ENCODE data around the gene TCOF1.

The TCOF1 gene

DNA sequence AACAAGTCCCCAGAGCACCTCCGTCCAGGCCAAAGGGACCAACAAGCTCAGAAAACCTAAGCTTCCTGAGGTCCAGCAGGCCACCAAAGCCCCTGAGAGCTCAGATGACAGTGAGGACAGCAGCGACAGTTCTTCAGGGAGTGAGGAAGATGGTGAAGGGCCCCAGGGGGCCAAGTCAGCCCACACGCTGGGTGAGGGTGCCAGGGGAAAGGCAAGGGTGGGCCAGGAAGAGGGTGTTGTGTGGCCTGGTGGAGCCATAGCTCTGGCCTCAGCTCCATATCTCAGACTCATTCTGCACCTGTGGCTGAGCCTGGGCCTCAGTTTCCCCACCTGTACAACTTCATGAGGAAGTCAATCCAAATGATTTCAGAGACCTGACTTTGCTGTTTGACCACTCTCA, 34.5 kb downstream of the TCOF1 start:
- H3K14ac ChIP-seq (ENCODE audit: low read length) = no peak overlapping the region
- no peaks in the 10 kb centered on the region for H3K9me3 ChIP-seq (replicated peaks in 1 of 2; ENCODE audit: control insufficient read depth in 2 of 2, insufficient read depth in 1 of 2, low read depth in 1 of 2, low read length in 2 of 2)
- no peak overlapping the region for H3K18ac ChIP-seq (ENCODE audit: low read length)
- no peak overlapping the region for H2AFZ ChIP-seq (ENCODE audit: low read length)
- H4K91ac ChIP-seq (ENCODE audit: low read depth, low read length, poor library complexity) = no peak overlapping the region
- peaks cover 74 to 98% of the 10 kb centered on the region in 2 donors for H3K36me3 ChIP-seq (replicated peaks in 1 of 2; ENCODE audit: control insufficient read depth in 2 of 2, insufficient read depth in 2 of 2, low read length in 2 of 2)
- H2BK5ac ChIP-seq (ENCODE audit: low read length) = no peak overlapping the region
- H3K79me1 ChIP-seq (ENCODE audit: low read depth, low read length) = peaks cover 1% of the 10 kb centered on the region
- no peak overlapping the region for H2BK120ac ChIP-seq (ENCODE audit: low read depth, low read length)
- H3K4me2 ChIP-seq (ENCODE audit: insufficient read depth, low read length, poor library complexity, severe bottlenecking) = no peak overlapping the region
- DNase-seq (ENCODE audit: low spot score) = no peak
- no peak overlapping the region for H3K4me3 ChIP-seq (ENCODE audit: low read length in 2 of 2)
- H3K27me3 ChIP-seq (ENCODE audit: control insufficient read depth in 3 of 3, insufficient read depth in 3 of 3, low read depth in 1 of 3, low read length in 3 of 3) = no peaks in the 10 kb centered on the region
- H3K27ac ChIP-seq (replicated peaks; ENCODE audit: low read length) = no peak overlapping the region
- WGBS, 2 donors (ENCODE audit: extremely low coverage in 2 of 2, insufficient read length in 2 of 2, insufficient replicate concordance in 1 of 2) = no CpG with 5 or more reads among the region's 3 CpGs
- no peak overlapping the region for H2BK12ac ChIP-seq (ENCODE audit: low read length)
- no peak overlapping the region for H4K8ac ChIP-seq (ENCODE audit: low read depth, low read length)
- no peak overlapping the region for H2BK15ac ChIP-seq (ENCODE audit: low read length)
- peaks cover 0 to 2% of the 10 kb centered on the region in 2 donors for H3K4me1 ChIP-seq (ENCODE audit: control insufficient read depth in 2 of 2, insufficient read depth in 1 of 2, low read depth in 1 of 2, low read length in 2 of 2)
- H3K9ac ChIP-seq (ENCODE audit: low read depth, low read length, poor library complexity) = no peak overlapping the region
- no peak overlapping the region for H2AK5ac ChIP-seq (ENCODE audit: low read depth, low read length)
- H3K4ac ChIP-seq (ENCODE audit: low read length) = no peak overlapping the region
- H3K23ac ChIP-seq (ENCODE audit: low read depth, low read length, poor library complexity) = no peak overlapping the region

DNA sequence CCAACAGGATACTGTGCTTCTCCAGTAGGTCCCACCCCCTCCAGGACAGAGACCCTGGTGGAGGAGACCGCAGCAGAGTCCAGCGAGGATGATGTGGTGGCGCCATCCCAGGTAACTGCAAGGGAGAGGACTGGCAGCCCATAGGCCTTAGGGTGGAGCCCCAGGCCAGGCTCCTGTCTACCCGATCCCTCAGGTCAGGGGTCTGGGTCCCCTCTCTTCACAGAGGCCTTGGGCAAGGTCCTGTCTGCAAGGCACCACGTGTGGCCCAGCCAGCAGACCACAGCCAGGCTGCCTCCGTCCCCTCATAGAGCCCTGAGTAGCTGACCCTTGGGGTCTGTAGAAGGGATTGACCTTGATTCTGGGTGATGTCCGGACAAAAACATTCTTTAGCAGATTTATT, 35.2 kb downstream of the TCOF1 start:
- Histone ChIP-seq H3K9ac (ENCODE audit: low read depth, low read length, poor library complexity) (no peak overlapping the region), H2AFZ (ENCODE audit: low read length) (no peak overlapping the region), H2BK5ac (ENCODE audit: low read length) (no peak overlapping the region), H3K36me3 (replicated peaks in 1 of 2; ENCODE audit: control insufficient read depth in 2 of 2, insufficient read depth in 2 of 2, low read length in 2 of 2) (peaks cover 76 to 98% of the 10 kb centered on the region in 2 donors), H3K18ac (ENCODE audit: low read length) (no peak overlapping the region), H3K23ac (ENCODE audit: low read depth, low read length, poor library complexity) (no peak overlapping the region), H3K79me1 (ENCODE audit: low read depth, low read length) (peaks cover 1% of the 10 kb centered on the region), H3K4me1 (ENCODE audit: control insufficient read depth in 2 of 2, insufficient read depth in 1 of 2, low read depth in 1 of 2, low read length in 2 of 2) (peaks cover 0 to 2% of the 10 kb centered on the region in 2 donors), H2BK120ac (ENCODE audit: low read depth, low read length) (no peak overlapping the region), H2BK12ac (ENCODE audit: low read length) (no peak overlapping the region), H2AK5ac (ENCODE audit: low read depth, low read length) (no peak overlapping the region), H3K9me3 (replicated peaks in 1 of 2; ENCODE audit: control insufficient read depth in 2 of 2, insufficient read depth in 1 of 2, low read depth in 1 of 2, low read length in 2 of 2) (no peaks in the 10 kb centered on the region), H2BK15ac (ENCODE audit: low read length) (no peak overlapping the region), H4K8ac (ENCODE audit: low read depth, low read length) (no peak overlapping the region), H3K14ac (ENCODE audit: low read length) (no peak overlapping the region), H3K4ac (ENCODE audit: low read length) (no peak overlapping the region), H4K91ac (ENCODE audit: low read depth, low read length, poor library complexity) (no peak overlapping the region), H3K4me2 (ENCODE audit: insufficient read depth, low read length, poor library complexity, severe bottlenecking) (no peak overlapping the region), H3K4me3 (ENCODE audit: low read length in 2 of 2) (no peak overlapping the region), H3K27ac (replicated peaks; ENCODE audit: low read length) (no peak overlapping the region), H3K27me3 (ENCODE audit: control insufficient read depth in 3 of 3, insufficient read depth in 3 of 3, low read depth in 1 of 3, low read length in 3 of 3) (no peaks in the 10 kb centered on the region)
- no CpG with 5 or more reads among the region's 7 CpGs for WGBS, 2 donors (ENCODE audit: extremely low coverage in 2 of 2, insufficient read length in 2 of 2, insufficient replicate concordance in 1 of 2)
- no peak for DNase-seq (ENCODE audit: low spot score)

DNA sequence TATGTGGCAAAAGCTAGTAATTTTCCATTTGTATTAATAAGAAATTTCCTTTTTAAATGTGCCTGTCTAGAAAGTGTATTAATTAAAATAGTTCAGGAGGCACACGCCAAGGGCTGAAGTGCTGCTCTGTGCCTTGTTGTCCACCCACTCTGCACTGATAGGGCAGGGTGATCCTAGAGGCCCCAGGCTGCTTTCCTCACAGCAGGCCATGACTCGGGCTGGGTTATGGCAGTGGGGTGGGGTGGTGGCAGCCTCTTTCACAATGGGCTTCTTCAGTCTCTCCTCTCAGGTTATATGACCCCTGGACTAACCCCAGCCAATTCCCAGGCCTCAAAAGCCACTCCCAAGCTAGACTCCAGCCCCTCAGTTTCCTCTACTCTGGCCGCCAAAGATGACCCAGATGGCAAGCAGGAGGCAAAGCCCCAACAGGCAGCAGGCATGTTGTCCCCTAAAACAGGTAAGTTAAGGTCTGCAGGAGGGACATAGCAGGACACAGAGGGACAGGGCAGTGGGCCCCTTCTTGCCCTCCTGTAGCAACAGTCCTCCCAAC, 35.7 kb downstream of the TCOF1 start:
- WGBS, 2 donors (ENCODE audit: extremely low coverage in 2 of 2, insufficient read length in 2 of 2, insufficient replicate concordance in 1 of 2) = no CpG with 5 or more reads among the region's 3 CpGs
- H2BK12ac ChIP-seq (ENCODE audit: low read length) = no peak overlapping the region

DNA sequence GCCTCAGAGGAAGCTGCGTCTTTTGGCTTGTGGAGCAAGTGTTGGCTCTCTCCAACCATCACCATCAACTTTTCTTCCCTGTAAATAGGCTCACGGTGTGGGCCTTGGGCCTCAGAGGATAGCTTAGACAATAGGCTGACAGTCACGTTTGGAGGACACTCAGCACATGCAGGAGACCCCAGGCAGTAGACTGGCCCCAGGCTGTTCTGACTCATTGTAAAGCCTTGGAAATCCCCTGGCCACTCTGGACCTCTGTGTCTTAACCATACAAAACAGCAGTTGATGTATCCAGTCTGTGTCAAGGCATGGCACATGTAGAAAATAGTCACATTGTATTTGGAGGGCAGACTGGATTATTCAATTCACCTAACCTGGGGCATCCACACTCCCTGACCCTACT, 36.6 kb downstream of the TCOF1 start:
- H3K4ac ChIP-seq (ENCODE audit: low read length) = no peak overlapping the region
- H3K18ac ChIP-seq (ENCODE audit: low read length) = no peak overlapping the region
- H2BK5ac ChIP-seq (ENCODE audit: low read length) = no peak overlapping the region
- no peak overlapping the region for H2AK5ac ChIP-seq (ENCODE audit: low read depth, low read length)
- H3K9ac ChIP-seq (ENCODE audit: low read depth, low read length, poor library complexity) = no peak overlapping the region
- H4K8ac ChIP-seq (ENCODE audit: low read depth, low read length) = no peak overlapping the region
- WGBS, 2 donors (ENCODE audit: extremely low coverage in 2 of 2, insufficient read length in 2 of 2, insufficient replicate concordance in 1 of 2) = no CpG with 5 or more reads among the region's 3 CpGs
- H2BK15ac ChIP-seq (ENCODE audit: low read length) = no peak overlapping the region
- H3K27me3 ChIP-seq (ENCODE audit: control insufficient read depth in 3 of 3, insufficient read depth in 3 of 3, low read depth in 1 of 3, low read length in 3 of 3) = no peaks in the 10 kb centered on the region
- H3K36me3 ChIP-seq (replicated peaks in 1 of 2; ENCODE audit: control insufficient read depth in 2 of 2, insufficient read depth in 2 of 2, low read length in 2 of 2) = peaks cover 77 to 97% of the 10 kb centered on the region in 2 donors
- no peak overlapping the region for H2BK120ac ChIP-seq (ENCODE audit: low read depth, low read length)
- no peak overlapping the region for H4K91ac ChIP-seq (ENCODE audit: low read depth, low read length, poor library complexity)
- no peak overlapping the region for H2BK12ac ChIP-seq (ENCODE audit: low read length)
- no peak overlapping the region for H3K27ac ChIP-seq (replicated peaks; ENCODE audit: low read length)
- no peaks in the 10 kb centered on the region for H3K9me3 ChIP-seq (replicated peaks in 1 of 2; ENCODE audit: control insufficient read depth in 2 of 2, insufficient read depth in 1 of 2, low read depth in 1 of 2, low read length in 2 of 2)
- H3K14ac ChIP-seq (ENCODE audit: low read length) = no peak overlapping the region
- no peak overlapping the region for H2AFZ ChIP-seq (ENCODE audit: low read length)
- no peak overlapping the region for H3K4me3 ChIP-seq (ENCODE audit: low read length in 2 of 2)
- H3K4me1 ChIP-seq (ENCODE audit: control insufficient read depth in 2 of 2, insufficient read depth in 1 of 2, low read depth in 1 of 2, low read length in 2 of 2) = peaks cover 0 to 2% of the 10 kb centered on the region in 2 donors
- no peak for DNase-seq (ENCODE audit: low spot score)
- peaks cover 1% of the 10 kb centered on the region for H3K79me1 ChIP-seq (ENCODE audit: low read depth, low read length)
- H3K23ac ChIP-seq (ENCODE audit: low read depth, low read length, poor library complexity) = no peak overlapping the region
- no peak overlapping the region for H3K4me2 ChIP-seq (ENCODE audit: insufficient read depth, low read length, poor library complexity, severe bottlenecking)

More for the DNA sequence above, 35.7 kb downstream of the TCOF1 start:
- Histone ChIP-seq H3K4me3 (ENCODE audit: low read length in 2 of 2) (peak overlapping the region in 1 of 2 donors; percentile 14), H3K9me3 (replicated peaks in 1 of 2; ENCODE audit: control insufficient read depth in 2 of 2, insufficient read depth in 1 of 2, low read depth in 1 of 2, low read length in 2 of 2) (no peaks in the 10 kb centered on the region), H3K27ac (replicated peaks; ENCODE audit: low read length) (no peak overlapping the region), H3K18ac (ENCODE audit: low read length) (no peak overlapping the region), H3K27me3 (ENCODE audit: control insufficient read depth in 3 of 3, insufficient read depth in 3 of 3, low read depth in 1 of 3, low read length in 3 of 3) (no peaks in the 10 kb centered on the region), H4K8ac (ENCODE audit: low read depth, low read length) (no peak overlapping the region), H3K4me2 (ENCODE audit: insufficient read depth, low read length, poor library complexity, severe bottlenecking) (no peak overlapping the region), H2AFZ (ENCODE audit: low read length) (no peak overlapping the region), H4K91ac (ENCODE audit: low read depth, low read length, poor library complexity) (no peak overlapping the region), H2BK120ac (ENCODE audit: low read depth, low read length) (no peak overlapping the region), H3K9ac (ENCODE audit: low read depth, low read length, poor library complexity) (no peak overlapping the region), H3K4ac (ENCODE audit: low read length) (no peak overlapping the region), H2BK15ac (ENCODE audit: low read length) (no peak overlapping the region), H3K36me3 (replicated peaks in 1 of 2; ENCODE audit: control insufficient read depth in 2 of 2, insufficient read depth in 2 of 2, low read length in 2 of 2) (peaks cover 72 to 98% of the 10 kb centered on the region in 2 donors), H3K4me1 (ENCODE audit: control insufficient read depth in 2 of 2, insufficient read depth in 1 of 2, low read depth in 1 of 2, low read length in 2 of 2) (peaks cover 0 to 2% of the 10 kb centered on the region in 2 donors), H3K23ac (ENCODE audit: low read depth, low read length, poor library complexity) (no peak overlapping the region), H2AK5ac (ENCODE audit: low read depth, low read length) (no peak overlapping the region), H3K14ac (ENCODE audit: low read length) (no peak overlapping the region), H2BK5ac (ENCODE audit: low read length) (no peak overlapping the region), H3K79me1 (ENCODE audit: low read depth, low read length) (peaks cover 1% of the 10 kb centered on the region)
- no peak for DNase-seq (ENCODE audit: low spot score)
